HG03565 (cell line): ENCODE data around the gene ELAC1.
"Not testable (repeated sequence)": the region's sequence is repeated elsewhere in the genome, so short reads cannot be mapped to it uniquely, and the experiment has no call there.

Experiments used
- ATAC-seq: cut with Tn5 transposase; IDR thresholded peaks from one replicate; pipeline ENCODE4 v1.9.1; 2021; ENCODE audit warnings: mild to moderate bottlenecking, moderate library complexity; ENCODE audit not compliant: unreplicated experiment

ELAC1 gene, protein sequence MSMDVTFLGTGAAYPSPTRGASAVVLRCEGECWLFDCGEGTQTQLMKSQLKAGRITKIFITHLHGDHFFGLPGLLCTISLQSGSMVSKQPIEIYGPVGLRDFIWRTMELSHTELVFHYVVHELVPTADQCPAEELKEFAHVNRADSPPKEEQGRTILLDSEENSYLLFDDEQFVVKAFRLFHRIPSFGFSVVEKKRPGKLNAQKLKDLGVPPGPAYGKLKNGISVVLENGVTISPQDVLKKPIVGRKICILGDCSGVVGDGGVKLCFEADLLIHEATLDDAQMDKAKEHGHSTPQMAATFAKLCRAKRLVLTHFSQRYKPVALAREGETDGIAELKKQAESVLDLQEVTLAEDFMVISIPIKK

DNA sequence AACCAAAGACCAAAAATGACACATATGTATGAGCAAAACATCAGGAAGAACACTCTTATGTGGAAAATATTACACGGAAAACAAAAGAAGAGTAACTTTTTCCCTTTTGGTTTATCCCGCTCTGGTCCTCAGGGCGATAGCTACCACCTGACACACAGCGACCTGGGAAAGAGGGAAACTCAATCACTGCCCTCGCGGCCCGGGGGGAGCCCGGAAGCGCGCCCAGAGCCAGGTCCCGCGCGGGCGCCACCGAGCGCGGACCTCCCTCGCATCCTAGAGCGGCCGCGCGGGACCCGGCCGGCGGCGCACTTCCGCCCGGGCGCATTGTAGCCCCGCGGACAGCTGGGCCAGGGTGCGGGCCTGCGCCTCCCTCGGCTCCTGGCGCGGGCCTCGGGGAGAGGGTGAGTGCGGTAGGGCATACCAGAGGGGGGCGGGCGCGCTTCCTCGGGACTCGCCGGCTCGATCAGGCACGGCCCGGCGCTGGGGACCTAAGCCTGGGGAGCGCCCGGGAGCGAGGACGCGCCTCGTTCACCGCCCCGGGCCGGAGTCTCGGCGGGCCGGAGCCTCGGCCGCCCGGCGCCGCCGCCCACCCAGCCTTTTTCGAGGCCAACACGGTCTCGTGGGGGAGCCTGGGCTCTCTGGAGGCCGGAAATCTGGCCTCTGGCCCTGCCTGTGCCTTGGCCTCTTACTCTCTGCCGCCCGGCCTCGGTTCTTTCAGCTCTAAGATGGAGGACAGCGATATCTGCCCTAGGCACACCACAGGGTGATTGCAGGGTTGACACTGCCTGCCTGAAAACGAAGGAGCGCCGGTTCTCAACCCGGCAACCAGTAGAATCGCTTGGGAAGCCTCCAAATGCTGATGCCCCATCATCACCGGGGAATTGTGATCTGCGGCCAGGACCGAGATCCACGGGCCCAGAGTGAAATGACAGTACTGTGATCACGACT lies at the start of gene ELAC1:
Gene ELAC1 (plus strand): TSS at position 327 of the 948 bp plus-strand sequence. CDS start 6,365 bp downstream, outside the sequence.
- ATAC-seq = peak; percentile 90

DNA sequence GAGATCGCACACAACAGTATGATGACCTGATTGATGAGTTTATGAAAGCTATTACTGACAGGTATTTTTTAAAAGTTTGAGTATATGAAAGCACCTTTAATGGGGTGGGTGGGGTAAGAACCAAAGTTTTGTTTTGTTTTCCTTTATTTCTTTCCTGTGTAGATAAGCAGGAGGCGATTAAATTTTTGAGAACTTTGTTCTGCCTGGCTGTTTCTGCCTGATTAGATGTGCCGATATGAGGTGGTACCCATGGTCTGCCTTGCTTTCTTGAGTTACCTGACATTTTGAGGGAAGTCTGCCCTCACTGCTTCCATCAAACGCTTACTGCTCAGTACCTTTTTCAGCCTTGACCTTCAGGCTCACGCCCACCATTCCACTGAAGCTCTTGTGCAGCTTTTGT lies 49.7 kb upstream of the ELAC1 start:
- no peak for ATAC-seq

DNA sequence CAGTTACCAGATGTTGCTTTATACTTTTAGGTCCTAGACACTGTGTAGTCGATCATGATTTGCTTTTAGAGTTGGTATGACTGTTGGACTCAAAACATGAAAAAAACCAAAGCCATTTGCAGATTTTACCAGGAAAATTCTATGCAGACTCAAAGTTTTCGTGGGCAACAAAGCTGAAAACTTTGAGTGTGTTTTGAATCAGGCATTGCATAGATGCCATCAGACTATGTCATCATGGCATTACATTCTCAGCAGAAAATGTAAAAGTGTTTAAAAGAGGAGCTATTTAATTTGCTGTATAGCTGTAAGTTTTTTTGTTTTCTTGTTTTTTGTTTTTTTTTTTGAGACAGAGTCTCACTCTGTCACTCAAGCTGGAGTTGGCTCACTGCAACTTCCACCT lies 43.5 kb upstream of the ELAC1 start:
- no peak for ATAC-seq

DNA sequence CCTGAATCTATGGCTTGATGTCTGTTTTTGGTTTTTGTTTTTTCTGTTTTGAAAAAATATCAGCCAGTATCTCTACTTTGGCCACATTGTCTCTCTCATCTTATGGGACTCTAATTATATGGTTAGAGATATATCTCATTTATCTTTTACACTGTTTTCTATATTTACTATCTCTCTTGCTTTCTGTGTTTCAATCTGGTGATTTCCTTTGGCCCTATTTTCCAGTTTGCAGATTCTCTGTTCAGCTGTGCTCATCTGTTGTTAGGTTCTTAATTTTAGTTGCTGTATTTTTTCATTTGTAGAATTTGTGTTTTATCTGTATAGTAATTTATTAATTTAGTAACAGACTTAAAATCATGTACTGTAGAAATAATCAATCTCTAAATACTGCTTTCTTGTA lies 41.3 kb upstream of the ELAC1 start:
- ATAC-seq = no peak

DNA sequence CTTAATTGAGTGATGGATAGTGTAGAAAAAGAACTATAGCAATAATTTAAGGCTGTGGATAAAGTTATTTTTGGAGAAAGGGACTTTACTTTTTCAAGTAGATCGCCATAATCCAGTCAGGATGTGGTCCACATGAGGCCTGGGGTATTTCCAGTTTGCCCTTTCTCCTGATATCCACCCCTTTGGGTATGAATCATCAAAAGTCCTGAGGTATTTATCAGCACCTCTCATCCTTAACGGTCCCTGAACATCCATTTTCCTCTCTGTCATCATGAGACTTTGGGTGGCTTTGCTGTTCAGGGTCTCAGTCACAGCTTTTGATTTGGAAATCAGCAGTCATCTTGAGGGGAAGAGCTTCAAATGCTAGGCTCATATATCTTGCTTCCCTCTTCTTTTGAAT lies 39.3 kb upstream of the ELAC1 start:
- no peak for ATAC-seq

DNA sequence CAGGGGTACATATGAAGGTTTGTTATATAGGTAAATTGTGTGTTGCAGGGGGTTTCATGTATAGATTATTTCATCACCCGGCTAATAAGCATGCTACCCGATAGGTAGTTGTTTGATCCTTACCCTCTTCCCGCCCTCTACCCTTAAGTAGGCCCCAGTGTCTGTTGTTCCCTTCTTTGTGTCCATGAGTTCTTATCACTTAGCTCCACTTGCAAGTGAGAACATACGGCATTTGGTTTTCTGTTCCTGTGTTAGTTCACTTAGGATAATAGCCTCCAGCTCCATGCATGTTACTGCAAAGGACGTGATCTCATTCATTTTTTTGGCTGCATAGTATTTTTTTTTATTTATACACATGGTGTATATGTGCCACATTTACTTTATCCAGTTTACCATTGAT lies 34.2 kb upstream of the ELAC1 start:
- ATAC-seq = no peak

DNA sequence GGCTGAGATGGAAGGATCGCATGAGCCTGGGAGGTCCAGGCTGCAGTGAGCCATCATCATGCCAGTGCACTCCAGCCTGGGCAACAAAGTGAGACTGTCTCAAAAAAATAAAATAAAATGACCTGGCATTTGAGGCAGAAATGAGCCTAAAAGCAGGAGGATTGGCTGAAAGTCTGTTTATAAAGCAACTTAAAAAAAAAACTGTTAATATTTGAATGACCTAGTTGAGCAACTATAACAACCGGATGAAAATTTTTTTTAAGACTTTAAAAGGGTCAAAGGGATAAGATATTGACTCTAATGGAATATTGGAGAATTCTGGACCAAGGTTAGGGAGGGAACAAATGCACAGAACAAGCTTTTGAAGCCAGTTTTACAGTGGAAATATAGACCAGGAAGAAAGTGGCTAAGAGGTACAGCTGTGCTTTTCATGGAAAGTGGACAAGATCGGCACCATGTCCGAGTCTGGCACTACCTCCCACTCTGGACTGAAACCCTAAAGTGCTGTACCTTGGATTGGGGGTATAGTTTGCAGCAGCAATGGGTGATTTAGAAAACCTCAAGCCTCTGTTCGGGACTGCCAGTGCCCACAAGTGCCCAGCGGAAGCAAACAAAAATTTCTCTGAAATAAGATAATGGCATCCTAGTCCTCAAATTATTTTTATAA lies 33.2 kb upstream of the ELAC1 start:
- no peak for ATAC-seq

DNA sequence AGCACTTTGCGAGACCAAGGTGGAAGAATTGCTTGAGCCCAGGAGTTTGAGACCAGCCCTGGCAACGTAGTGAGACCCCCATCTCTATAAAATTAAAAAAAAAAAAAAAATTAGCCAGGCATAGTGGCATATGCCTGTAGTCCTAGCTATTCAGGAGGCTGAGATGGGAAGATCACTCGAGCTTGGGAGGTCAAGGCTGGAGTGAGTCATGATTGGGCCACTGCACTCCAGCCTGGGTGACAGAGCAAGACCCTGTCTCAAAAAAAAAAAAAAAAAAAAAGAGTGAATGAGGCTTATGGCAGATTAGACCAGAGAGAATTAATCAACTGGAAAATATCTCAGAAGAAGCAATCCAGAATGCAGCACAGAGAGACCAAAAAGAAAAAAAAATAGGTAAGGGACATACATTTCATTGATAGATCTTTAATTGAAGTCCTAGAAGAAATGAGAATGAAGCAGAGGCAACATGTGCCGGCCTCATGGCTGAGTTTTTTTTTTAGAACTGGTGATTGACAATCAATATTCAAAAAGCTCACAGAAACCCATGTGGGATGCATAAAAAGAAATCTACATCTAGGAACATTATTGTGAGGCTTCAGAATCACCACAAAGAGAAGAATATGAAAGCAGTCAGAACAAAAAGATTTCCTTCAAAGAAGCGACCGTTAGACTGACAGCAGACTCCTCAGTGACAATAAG lies 32.2 kb upstream of the ELAC1 start:
- ATAC-seq = no peak

DNA sequence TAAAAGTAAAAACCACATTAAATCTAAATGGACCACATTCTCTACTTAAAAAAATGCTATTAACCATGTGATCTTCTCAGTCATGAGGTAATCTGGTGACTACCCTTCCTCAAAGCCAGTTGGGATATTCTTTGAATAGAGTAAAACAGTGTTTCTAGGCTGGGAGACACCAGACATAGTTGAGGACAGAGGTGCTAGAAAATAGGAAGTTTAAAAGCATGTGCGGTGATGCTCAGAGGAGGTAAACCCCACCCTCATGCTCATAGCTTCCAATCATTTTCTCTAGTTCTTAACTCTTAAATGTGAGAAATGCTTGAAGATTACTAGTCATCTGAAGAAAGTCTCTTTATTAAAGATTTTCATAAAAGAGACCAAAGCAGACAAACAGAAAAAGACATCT lies 30.7 kb upstream of the ELAC1 start:
- no peak for ATAC-seq

DNA sequence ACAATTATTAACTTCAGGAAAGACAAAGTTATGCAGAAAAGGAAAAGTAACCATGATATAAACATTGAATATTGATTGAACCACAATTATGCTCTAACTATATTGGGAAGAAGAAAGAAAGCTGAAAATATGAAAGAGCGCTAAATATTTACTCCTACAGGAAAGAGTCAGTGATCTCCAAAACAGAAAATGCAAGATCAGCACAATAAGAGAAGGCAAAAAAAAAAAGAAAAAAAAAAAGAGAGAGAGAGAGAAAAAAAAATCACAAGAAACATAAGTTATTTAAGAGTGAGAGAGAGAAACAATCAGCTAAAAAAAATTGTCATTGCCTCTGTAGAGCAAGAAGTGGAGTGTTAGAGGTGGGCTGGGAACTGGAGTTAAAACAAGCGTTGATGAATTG lies 28.9 kb upstream of the ELAC1 start:
- no peak for ATAC-seq

DNA sequence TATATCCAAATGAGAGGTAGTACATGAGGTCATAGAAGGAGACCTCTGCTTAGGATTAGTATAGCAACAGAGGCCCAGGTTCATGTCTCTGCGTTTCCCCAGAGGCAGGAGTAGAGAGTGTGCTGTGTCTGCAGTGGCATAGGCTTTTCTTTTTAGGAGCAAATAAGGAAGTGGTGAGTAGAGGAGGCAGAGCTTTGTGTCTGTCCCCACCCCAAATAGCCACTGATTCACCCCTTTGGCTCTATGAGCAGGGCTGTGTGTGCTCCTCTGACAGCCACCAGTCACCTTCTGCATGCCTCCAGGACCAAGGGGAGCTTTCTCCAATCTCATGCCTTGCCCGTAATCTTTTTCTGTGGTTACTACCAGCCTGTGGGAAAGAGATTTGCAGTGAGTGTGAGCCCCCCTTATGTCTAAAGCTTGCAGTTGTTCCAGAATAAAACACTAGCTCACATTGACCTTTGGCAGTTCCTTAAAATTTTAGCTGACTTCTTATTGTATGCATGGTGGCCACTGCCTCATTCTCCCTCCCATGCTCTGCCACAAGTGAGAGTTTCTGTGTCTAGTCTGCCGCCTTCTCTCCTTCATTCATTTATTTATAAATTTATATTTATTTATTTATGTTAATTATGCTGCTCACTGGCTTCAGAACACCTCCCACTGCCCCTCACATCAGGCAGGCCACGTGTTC lies 23.5 kb upstream of the ELAC1 start:
- ATAC-seq = no peak

DNA sequence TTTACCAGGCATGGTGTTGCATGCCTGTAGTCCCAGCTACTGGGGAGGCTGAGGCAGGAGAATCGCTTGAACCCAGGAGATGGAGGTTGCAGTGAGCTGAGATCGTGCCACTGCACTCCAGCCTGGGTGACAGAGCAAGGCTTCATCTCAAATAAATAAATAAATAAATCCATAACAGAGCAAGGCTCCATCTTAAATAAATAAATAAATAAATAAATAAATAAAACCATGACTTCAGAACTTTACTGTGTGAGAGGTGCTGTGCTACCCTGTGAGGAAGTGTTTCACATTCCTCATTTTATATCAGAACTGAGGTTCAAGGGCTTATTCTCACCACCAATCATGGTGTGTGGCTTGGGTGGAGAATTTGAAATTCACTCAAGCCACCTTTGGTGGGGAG lies 21.9 kb upstream of the ELAC1 start:
- ATAC-seq = not testable (repeated sequence)

DNA sequence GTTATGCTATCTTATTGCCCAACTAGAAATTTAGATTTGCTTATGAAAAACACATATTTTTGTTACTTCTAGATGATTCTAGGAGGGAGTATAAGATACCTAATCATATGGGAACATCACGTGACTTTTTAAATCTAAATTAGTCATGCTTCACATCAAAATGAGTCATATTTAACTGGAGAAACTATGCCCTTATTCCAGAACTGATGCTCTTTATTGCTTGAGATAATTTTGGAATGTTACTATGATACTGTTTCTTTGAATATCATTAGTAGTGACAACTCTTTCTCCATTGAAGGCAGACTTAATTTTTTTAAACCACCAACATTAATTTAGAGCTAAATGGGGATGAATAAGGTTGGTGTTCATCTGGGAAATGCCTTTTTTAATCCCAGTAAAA lies 19.9 kb upstream of the ELAC1 start:
- no peak for ATAC-seq

DNA sequence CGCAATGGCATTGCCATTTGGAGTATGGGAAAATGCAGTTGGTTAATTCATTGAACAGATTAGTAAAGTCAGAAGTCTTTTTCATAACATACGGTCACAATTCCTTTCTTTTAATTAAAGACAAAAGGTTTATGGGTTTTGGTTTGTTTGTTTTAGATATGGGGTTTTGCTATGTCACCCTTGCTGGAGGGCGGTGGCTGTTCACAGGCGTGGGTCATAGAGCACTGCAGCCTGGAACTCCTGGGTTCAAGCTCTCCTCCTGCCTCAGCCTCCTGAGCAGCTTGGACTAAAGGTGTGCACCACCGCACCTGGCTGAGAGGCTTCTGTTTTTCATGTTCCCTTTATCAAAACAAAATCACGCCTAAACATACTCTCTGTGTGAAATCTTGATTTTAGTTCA lies 18.7 kb upstream of the ELAC1 start:
- ATAC-seq = no peak

DNA sequence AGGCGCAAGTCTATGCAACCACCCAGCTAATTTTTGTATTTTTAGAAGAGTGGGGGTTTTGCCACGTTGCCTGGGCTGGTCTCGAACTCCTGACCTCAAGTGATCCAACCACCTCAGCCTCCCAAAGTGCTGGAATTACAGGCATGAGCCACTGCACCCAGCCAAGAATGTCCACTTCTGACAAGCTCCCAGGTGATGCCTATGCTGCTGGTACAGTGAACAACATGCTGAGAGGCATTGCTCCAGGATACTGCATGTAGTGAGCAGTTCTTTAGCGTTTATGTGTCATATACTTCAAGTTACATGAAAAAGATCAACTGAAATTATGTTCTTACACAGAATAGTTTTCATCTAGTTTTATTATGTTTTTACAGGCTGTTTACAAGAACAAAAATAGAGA lies 17.2 kb upstream of the ELAC1 start:
- ATAC-seq = no peak

DNA sequence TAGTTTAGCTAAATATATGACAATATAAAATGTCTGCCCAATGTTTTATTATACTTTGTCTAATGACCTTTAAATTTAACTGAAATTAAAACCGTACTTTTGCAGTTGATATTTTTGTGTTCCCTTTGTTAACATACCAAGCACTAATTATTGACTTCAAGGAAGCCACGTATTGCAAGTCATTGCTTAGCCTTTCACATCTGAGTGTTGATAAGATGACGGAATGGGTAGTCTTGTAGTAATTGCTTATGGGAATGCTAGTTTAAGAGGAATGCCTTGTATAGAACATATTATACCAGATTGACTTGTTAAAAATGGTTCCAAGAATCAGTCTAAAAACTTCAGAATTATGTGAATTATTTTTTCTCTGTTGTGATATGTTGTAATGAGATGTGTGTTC lies 14.0 kb upstream of the ELAC1 start:
- ATAC-seq = no peak

DNA sequence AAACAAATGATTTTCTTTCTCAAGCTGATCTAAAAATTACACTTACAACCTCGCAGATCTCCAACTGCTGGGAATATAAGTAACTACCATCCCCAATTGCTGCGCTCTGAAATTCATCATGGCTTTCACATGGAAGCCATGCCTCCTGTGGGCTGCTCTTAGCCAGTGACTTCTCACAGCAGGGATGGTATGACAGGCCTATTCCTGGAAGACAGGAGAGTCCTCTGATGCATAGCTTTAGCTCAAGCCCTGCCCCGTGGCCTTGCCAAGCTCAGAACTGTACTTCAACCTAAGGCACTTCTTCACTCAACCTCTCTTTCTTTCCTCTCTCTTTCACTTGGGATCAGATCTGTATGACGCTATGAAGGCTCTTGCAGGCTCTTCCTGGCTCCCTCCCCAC lies 12.6 kb upstream of the ELAC1 start:
- no peak for ATAC-seq

DNA sequence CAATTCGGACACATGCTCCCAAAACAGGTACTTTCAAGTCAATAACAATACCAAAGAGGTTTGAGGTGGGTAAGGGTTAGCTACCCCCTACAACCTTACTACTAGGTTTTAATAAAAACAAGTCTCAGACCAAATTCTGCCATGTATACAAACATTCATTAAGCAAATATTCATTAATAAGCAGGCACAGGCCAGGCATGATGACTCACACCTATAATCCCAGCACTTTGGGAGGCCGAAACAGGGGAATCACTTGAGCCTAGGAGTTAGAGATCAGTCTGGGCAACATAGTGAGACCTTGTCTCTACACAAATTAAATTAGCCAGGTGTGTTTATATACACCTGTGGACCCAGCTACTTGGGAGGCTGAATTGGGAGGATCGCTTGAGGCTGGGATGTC lies 11.7 kb upstream of the ELAC1 start:
- no peak for ATAC-seq

DNA sequence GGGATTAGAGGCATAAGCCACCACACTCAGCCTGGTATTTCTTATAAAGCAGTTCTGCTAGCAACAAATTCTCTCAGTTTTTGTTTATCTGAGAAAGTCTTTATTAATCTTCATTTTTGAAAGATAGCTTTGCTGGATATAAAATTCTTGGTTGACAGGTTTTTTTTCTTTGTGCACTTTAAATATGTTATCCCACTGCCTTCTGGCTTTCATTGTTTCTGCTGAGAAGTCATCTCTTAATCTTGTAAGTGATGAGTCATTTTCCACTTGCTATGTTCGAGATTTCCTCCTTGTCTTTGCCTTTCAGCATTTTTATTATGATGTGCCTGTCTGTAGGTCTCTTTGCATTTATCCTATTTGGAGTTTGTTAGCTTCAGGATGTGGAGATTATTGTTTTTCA lies 5.9 kb upstream of the ELAC1 start:
- ATAC-seq = no peak

DNA sequence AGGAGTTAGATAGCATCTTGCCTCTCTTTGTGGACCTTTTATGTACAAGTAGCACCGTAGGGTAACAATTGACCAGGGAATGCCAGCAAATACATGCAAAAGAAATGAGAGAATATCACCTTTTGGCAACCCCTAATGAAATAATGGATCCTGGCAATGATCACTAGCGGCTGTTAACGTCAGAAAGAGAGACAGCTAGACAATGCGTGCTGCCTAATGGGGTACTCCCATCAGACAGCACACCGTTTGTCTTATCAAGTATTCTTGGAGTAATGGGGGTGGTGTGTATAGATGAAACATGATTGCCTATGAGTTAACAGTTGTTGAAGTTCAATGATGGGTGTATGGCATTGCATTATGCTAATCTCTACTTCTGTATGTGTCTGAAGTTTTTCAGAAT lies 1.6 kb downstream of the ELAC1 start:
- no peak for ATAC-seq
